22Rv1 (cell line): ENCODE data around the gene ATG2B.

Source experiments
- H3K27ac ChIP-seq: fragments of 450-650 bp; 2 replicates; pipeline ENCODE4 v1.5.1; 2017
- CTCF ChIP-seq: fragments of 450-650 bp; IDR thresholded peaks from 2 replicates; pipeline ENCODE4 v1.5.1; 2017; ENCODE audit warnings: mild to moderate bottlenecking
- ZFX ChIP-seq: fragments of 450-650 bp; IDR thresholded peaks from 2 replicates; pipeline ENCODE4 v1.6.1; 2017; ENCODE audit warnings: antibody characterized with exemption, borderline replicate concordance

Gene ATG2B

GRCh38 chr14:96391293-96392118 lies 28.4 kb upstream of the ATG2B start:
- H3K27ac ChIP-seq: peak overlapping the region; percentile 63
- no peak for TF ChIP-seq ZFX
- no peak for TF ChIP-seq CTCF

- peak overlapping the region; percentile 63; the same call in 1 of the 2 replicates for H3K27ac ChIP-seq
- TF ChIP-seq ZFX (no peak), CTCF (no peak)
Measured at GRCh38 chr14:96390965-96391292, 27.8 kb upstream of the ATG2B start.

GRCh38 chr14:96385385-96385784 lies 22.2 kb upstream of the ATG2B start:
- TF ChIP-seq ZFX: no peak
- TF ChIP-seq CTCF: no peak
- H3K27ac ChIP-seq: no peak overlapping the region

GRCh38 chr14:96384740-96385139 lies 21.6 kb upstream of the ATG2B start:
- no peak overlapping the region for H3K27ac ChIP-seq
- TF ChIP-seq ZFX (no peak), CTCF (no peak)

- TF ChIP-seq CTCF (no peak), ZFX (no peak)
- H3K27ac ChIP-seq: no peak overlapping the region
Measured at GRCh38 chr14:96384053-96384452, 20.9 kb upstream of the ATG2B start.

GRCh38 chr14:96383445-96383844 lies 20.3 kb upstream of the ATG2B start:
- TF ChIP-seq ZFX (no peak), CTCF (no peak)
- no peak overlapping the region for H3K27ac ChIP-seq

GRCh38 chr14:96380735-96381134 lies 17.6 kb upstream of the ATG2B start:
- H3K27ac ChIP-seq: no peak overlapping the region
- TF ChIP-seq ZFX (no peak), CTCF (no peak)
